Bladder microvascular endothelial cell (primary cell): Measurements from ENCODE around the gene PLGLB1. TPM values are rescaled to one million over a fixed set of nuclear protein-coding genes. Genes with fewer than 3 reads are reported as not detected.

ENCODE experiments used
- total RNA-seq: library from RNA; depleted of rRNA; stranded (reverse); fragments of >200 nt; gene quantifications from 2 replicates; pipeline ENCODE4 v1.2.3, GENCODE V29; 2014

Gene PLGLB1
- total RNA-seq: 0.16 and 5.9 TPM in 2 replicates

DNA sequence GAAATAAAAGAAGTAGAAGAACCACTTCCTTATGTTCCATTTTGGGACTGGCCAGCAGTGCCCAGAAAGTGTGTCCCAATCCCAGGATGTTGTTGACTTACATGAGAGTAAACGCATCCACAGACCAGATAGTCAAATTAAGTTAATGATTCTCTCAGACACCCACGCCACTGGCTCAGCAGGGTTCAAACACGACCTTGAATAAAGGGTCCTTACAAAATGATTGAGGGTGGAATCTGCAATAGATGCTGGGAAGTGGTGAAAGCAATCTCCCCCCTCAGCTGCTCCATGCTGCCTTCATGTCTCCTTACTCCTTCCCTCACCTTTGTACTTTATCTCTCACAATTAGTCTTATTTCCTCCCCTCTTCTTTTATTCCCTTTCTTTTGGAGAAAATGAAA, at the start of gene PLGLB1:
Gene PLGLB1 (minus strand): TSS at position 101 of the 400 bp plus-strand sequence. CDS start 61 bp downstream, at position 40.

Other genes starting within 250 kb of the PLGLB1 start
- not detected in 2 replicates for gene CD8A, start 230.9 kb downstream of the PLGLB1 start, total RNA-seq
- gene CD8B, start 160.0 kb downstream of the PLGLB1 start, total RNA-seq: not detected in 2 replicates
- gene RGPD1, start 79.7 kb downstream of the PLGLB1 start, total RNA-seq: 0.25 and 0.49 TPM in 2 replicates